WTC11 (cell line): ENCODE measurements around the gene FEV. TPM values are rescaled to one million over a fixed set of nuclear protein-coding genes. Genes with fewer than 3 reads are reported as not detected.

Experiments used
- ATAC-seq: fragments of 200-7000 bp; cut with Tn5 transposase; 2 replicates; pipeline ENCODE4 v1.10.0; 2021; ENCODE audit warnings: mild to moderate bottlenecking, moderate library complexity
- Bru-seq: library from RNA; stranded (reverse); fragments of 400-500 nt; gene quantifications from one replicate; lab custom pipeline; 2021; lab: Mats Ljungman, UMichigan
- CTCF ChIA-PET: fragments of 300-600 bp; sonication (Branson Sonifier 250); formaldehyde crosslinking; loops from one replicate; lab custom pipeline; 2021; ENCODE audit warnings: antibody characterized with exemption; lab: Charles Lee
- POLR2A ChIA-PET: fragments of 350-600 bp; sonication (Branson Sonifier 250); formaldehyde crosslinking; loops from one replicate; lab custom pipeline; 2021; ENCODE audit warnings: antibody characterized with exemption; lab: Charles Lee
- DNase-seq: peaks from one replicate; pipeline ENCODE4 v3.0.0; 2021; ENCODE audit warnings: low spot score
- H3K27ac Mint-ChIP-seq: 2 replicates; pipeline ENCODE4 v1.8.0; 2021; ENCODE audit warnings: mixed read lengths
- H3K27me3 Mint-ChIP-seq: 2 replicates; pipeline ENCODE4 v1.8.0; 2021; ENCODE audit warnings: low read depth, mild to moderate bottlenecking, moderate library complexity, mixed read lengths
- H3K36me3 Mint-ChIP-seq: 2 replicates; pipeline ENCODE4 v1.8.0; 2021; ENCODE audit warnings: mixed read lengths
- H3K4me1 Mint-ChIP-seq: 2 replicates; pipeline ENCODE4 v1.8.0; 2022; ENCODE audit warnings: mixed read lengths
- H3K4me3 Mint-ChIP-seq: 2 replicates; pipeline ENCODE4 v1.8.0; 2021; ENCODE audit warnings: mild to moderate bottlenecking, moderate library complexity, mixed read lengths
- H3K9me3 Mint-ChIP-seq: 2 replicates; pipeline ENCODE4 v1.8.0; 2021; ENCODE audit warnings: mixed read lengths
- CBFB ChIP-seq: sonication (generic); formaldehyde crosslinking; IDR thresholded peaks from 2 replicates; pipeline ENCODE4 v1.8.1; 2022; ENCODE audit warnings: mild to moderate bottlenecking, low read depth, missing genetic modification reagents
- CREB1 ChIP-seq: sonication (generic); formaldehyde crosslinking; IDR thresholded peaks from 2 replicates; pipeline ENCODE4 v1.8.0; 2023; ENCODE audit warnings: mild to moderate bottlenecking, missing genetic modification reagents
- ESRRA ChIP-seq: sonication (generic); formaldehyde crosslinking; IDR thresholded peaks from 2 replicates; pipeline ENCODE4 v1.8.1; 2022; ENCODE audit warnings: mild to moderate bottlenecking, missing genetic modification reagents, borderline replicate concordance
- GTF2I ChIP-seq: fragments of 250-450 bp; sonication (Bioruptor Pico); conservative IDR thresholded peaks from 2 replicates; pipeline ENCODE4 v1.4.0; 2021; ENCODE audit warnings: mild to moderate bottlenecking
- IRF2 ChIP-seq: sonication (generic); formaldehyde crosslinking; IDR thresholded peaks from 2 replicates; pipeline ENCODE4 v1.8.0; 2022; ENCODE audit warnings: low read depth, missing genetic modification reagents, borderline replicate concordance
- JUN ChIP-seq: sonication (generic); formaldehyde crosslinking; IDR thresholded peaks from 2 replicates; pipeline ENCODE4 v1.8.0; 2023; ENCODE audit warnings: mild to moderate bottlenecking, missing genetic modification reagents
- MYBL2 ChIP-seq: sonication (generic); formaldehyde crosslinking; IDR thresholded peaks from 2 replicates; pipeline ENCODE4 v1.8.1; 2023; ENCODE audit warnings: mild to moderate bottlenecking, moderate library complexity, missing genetic modification reagents
- PRRX2 ChIP-seq: fragments of 250-450 bp; sonication (Bioruptor Pico); IDR thresholded peaks from 2 replicates; pipeline ENCODE4 v1.8.0; 2021; ENCODE audit warnings: mild to moderate bottlenecking
- SP1 ChIP-seq: sonication (generic); formaldehyde crosslinking; conservative IDR thresholded peaks from 2 replicates; pipeline ENCODE4 v1.8.1; 2022; ENCODE audit warnings: missing genetic modification reagents
- ZNF138 ChIP-seq: sonication (generic); formaldehyde crosslinking; conservative IDR thresholded peaks from 2 replicates; pipeline ENCODE4 v1.8.1; 2022; ENCODE audit warnings: mild to moderate bottlenecking, moderate library complexity, missing genetic modification reagents
- ZNF219 ChIP-seq: sonication (generic); formaldehyde crosslinking; IDR thresholded peaks from 2 replicates; pipeline ENCODE4 v1.8.0; 2023; ENCODE audit warnings: missing genetic modification reagents, mild to moderate bottlenecking, borderline replicate concordance
- ZNF423 ChIP-seq: fragments of 250-450 bp; sonication (Bioruptor Pico); IDR thresholded peaks from 2 replicates; pipeline ENCODE4 v2.1.2; 2022; ENCODE audit warnings: mild to moderate bottlenecking, moderate library complexity
- long read RNA-seq, 3 experiments: library from RNA in 1 of 3; library from capped mRNA in 1 of 3; library from polyadenylated mRNA in 1 of 3; unstranded in 2 of 3; stranded (forward) in 1 of 3; transcript quantifications; one replicate each; pipeline ENCODE4 v2.0.0, GENCODE V29; 2021
- total RNA-seq: library from RNA; stranded (reverse); gene quantifications from 3 replicates; pipeline ENCODE4 v1.2.3, GENCODE V29; 2021
- TF ChIP-seq, protein P1 (sequence below): sonication (generic); formaldehyde crosslinking; IDR thresholded peaks from 2 replicates; pipeline ENCODE4 v1.8.1; 2022; ENCODE audit warnings: low read depth, missing genetic modification reagents, borderline replicate concordance
- TF ChIP-seq, protein P2 (sequence below): sonication (generic); formaldehyde crosslinking; IDR thresholded peaks from 2 replicates; pipeline ENCODE4 v1.8.1; 2023; ENCODE audit warnings: mild to moderate bottlenecking, missing genetic modification reagents, moderate library complexity
- TF ChIP-seq, protein P3 (sequence below): sonication (generic); formaldehyde crosslinking; IDR thresholded peaks from 2 replicates; pipeline ENCODE4 v1.8.0; 2022; ENCODE audit warnings: missing genetic modification reagents
- TF ChIP-seq, protein P4 (sequence below): fragments of 250-450 bp; sonication (Bioruptor Pico); IDR thresholded peaks from 2 replicates; pipeline ENCODE4 v2.1.2; 2022; ENCODE audit warnings: mild to moderate bottlenecking, moderate library complexity
- TF ChIP-seq, protein P5 (sequence below): sonication (generic); formaldehyde crosslinking; conservative IDR thresholded peaks from 2 replicates; pipeline ENCODE4 v1.8.1; 2023; ENCODE audit warnings: mild to moderate bottlenecking, low read depth, missing genetic modification reagents, moderate library complexity

FEV gene
- not detected in 3 replicates for total RNA-seq
- not detected for Bru-seq, nascent RNA
- long read RNA-seq, experiment 1: 0 reads
- long read RNA-seq, experiment 2: 0 reads
- long read RNA-seq, experiment 3: 0 reads

DNA sequence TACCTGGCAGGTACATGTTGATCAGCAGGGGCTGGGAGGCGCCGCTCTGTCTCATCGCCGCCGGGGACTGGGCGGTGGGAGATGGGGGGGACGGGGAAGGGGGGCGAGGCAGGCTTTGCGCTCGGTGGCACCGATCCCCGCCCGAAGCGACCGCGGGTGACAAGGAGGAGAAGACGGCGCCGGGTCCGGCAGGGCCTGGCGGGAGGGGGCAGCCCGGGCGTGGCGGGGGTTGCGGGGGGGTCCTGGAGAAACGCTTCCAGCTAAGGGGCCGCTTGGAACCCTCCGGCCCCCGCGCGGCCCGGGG is at the start of gene FEV:
Gene FEV, minus strand, starts transcription at position 164 of the 304 bp plus-strand sequence. Its CDS starts 109 bp downstream, at position 55.
- peaks cover 25% of the 10 kb centered on the region for H3K4me1 Mint-ChIP-seq
- POLR2A ChIA-PET: no interaction called here
- TF ChIP-seq IRF2 (no peak), PRRX2 (CRISPR knock-in tag) (no peak), ZNF423 (CRISPR knock-in tag) (no peak), ESRRA (CRISPR knock-in tag) (no peak), JUN (CRISPR knock-in tag) (no peak), SP1 (no peak), MYBL2 (CRISPR knock-in tag) (no peak), CBFB (CRISPR knock-in tag) (no peak), ZNF138 (CRISPR knock-in tag) (no peak), ZNF219 (CRISPR knock-in tag) (no peak), GTF2I (CRISPR knock-in tag) (no peak), CREB1 (no peak)
- TF ChIP-seq, protein P1, sequence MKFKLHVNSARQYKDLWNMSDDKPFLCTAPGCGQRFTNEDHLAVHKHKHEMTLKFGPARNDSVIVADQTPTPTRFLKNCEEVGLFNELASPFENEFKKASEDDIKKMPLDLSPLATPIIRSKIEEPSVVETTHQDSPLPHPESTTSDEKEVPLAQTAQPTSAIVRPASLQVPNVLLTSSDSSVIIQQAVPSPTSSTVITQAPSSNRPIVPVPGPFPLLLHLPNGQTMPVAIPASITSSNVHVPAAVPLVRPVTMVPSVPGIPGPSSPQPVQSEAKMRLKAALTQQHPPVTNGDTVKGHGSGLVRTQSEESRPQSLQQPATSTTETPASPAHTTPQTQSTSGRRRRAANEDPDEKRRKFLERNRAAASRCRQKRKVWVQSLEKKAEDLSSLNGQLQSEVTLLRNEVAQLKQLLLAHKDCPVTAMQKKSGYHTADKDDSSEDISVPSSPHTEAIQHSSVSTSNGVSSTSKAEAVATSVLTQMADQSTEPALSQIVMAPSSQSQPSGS (CRISPR knock-in tag): no peak
- TF ChIP-seq, protein P2, sequence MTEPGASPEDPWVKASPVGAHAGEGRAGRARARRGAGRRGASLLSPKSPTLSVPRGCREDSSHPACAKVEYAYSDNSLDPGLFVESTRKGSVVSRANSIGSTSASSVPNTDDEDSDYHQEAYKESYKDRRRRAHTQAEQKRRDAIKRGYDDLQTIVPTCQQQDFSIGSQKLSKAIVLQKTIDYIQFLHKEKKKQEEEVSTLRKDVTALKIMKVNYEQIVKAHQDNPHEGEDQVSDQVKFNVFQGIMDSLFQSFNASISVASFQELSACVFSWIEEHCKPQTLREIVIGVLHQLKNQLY (CRISPR knock-in tag): no peak
- TF ChIP-seq, protein P3, sequence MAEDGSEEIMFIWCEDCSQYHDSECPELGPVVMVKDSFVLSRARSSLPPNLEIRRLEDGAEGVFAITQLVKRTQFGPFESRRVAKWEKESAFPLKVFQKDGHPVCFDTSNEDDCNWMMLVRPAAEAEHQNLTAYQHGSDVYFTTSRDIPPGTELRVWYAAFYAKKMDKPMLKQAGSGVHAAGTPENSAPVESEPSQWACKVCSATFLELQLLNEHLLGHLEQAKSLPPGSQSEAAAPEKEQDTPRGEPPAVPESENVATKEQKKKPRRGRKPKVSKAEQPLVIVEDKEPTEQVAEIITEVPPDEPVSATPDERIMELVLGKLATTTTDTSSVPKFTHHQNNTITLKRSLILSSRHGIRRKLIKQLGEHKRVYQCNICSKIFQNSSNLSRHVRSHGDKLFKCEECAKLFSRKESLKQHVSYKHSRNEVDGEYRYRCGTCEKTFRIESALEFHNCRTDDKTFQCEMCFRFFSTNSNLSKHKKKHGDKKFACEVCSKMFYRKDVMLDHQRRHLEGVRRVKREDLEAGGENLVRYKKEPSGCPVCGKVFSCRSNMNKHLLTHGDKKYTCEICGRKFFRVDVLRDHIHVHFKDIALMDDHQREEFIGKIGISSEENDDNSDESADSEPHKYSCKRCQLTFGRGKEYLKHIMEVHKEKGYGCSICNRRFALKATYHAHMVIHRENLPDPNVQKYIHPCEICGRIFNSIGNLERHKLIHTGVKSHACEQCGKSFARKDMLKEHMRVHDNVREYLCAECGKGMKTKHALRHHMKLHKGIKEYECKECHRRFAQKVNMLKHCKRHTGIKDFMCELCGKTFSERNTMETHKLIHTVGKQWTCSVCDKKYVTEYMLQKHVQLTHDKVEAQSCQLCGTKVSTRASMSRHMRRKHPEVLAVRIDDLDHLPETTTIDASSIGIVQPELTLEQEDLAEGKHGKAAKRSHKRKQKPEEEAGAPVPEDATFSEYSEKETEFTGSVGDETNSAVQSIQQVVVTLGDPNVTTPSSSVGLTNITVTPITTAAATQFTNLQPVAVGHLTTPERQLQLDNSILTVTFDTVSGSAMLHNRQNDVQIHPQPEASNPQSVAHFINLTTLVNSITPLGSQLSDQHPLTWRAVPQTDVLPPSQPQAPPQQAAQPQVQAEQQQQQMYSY (CRISPR knock-in tag): no peak
- TF ChIP-seq, protein P4, sequence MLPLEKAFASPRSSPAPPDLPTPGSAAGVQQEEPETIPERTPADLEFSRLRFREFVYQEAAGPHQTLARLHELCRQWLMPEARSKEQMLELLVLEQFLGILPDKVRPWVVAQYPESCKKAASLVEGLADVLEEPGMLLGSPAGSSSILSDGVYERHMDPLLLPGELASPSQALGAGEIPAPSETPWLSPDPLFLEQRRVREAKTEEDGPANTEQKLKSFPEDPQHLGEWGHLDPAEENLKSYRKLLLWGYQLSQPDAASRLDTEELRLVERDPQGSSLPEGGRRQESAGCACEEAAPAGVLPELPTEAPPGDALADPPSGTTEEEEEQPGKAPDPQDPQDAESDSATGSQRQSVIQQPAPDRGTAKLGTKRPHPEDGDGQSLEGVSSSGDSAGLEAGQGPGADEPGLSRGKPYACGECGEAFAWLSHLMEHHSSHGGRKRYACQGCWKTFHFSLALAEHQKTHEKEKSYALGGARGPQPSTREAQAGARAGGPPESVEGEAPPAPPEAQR (CRISPR knock-in tag): no peak
- TF ChIP-seq, protein P5, sequence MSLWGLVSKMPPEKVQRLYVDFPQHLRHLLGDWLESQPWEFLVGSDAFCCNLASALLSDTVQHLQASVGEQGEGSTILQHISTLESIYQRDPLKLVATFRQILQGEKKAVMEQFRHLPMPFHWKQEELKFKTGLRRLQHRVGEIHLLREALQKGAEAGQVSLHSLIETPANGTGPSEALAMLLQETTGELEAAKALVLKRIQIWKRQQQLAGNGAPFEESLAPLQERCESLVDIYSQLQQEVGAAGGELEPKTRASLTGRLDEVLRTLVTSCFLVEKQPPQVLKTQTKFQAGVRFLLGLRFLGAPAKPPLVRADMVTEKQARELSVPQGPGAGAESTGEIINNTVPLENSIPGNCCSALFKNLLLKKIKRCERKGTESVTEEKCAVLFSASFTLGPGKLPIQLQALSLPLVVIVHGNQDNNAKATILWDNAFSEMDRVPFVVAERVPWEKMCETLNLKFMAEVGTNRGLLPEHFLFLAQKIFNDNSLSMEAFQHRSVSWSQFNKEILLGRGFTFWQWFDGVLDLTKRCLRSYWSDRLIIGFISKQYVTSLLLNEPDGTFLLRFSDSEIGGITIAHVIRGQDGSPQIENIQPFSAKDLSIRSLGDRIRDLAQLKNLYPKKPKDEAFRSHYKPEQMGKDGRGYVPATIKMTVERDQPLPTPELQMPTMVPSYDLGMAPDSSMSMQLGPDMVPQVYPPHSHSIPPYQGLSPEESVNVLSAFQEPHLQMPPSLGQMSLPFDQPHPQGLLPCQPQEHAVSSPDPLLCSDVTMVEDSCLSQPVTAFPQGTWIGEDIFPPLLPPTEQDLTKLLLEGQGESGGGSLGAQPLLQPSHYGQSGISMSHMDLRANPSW: no peak
- no peaks in the 10 kb centered on the region for H3K9me3 Mint-ChIP-seq
- peaks cover 98% of the 10 kb centered on the region for H3K27me3 Mint-ChIP-seq
- H3K36me3 Mint-ChIP-seq: no peaks in the 10 kb centered on the region
- DNase-seq (no peak), ATAC-seq (no peak)
- CTCF ChIA-PET: interaction anchor here (1.0 to 5.7 kb wide), 5 partner anchors 10 to 86 kb away, joined by 5 to 158 read pairs (median 8); partner anchors contain the start of gene CRYBA2
- H3K27ac Mint-ChIP-seq: no peak within 1 kb of the TSS
- peak within 1 kb of the TSS; percentile 71 for H3K4me3 Mint-ChIP-seq
